GM04504 (cell line): ENCODE measurements around the gene TBX15.

Source experiments
- DNase-seq: peaks from one replicate; pipeline ENCODE4 v3.0.0-alpha.2; 2012; ENCODE audit warnings: low read depth

Gene TBX15

GRCh38 chr1:119001181-119002027 lies 13.3 kb upstream of the TBX15 start:
- no peak for DNase-seq

GRCh38 chr1:119000371-119001180 lies 12.4 kb upstream of the TBX15 start:
- no peak for DNase-seq

- no peak for DNase-seq
Measured at GRCh38 chr1:118999348-119000071, 11.4 kb upstream of the TBX15 start.

- DNase-seq, result no peak
Measured at GRCh38 chr1:118998171-118998570, 10.0 kb upstream of the TBX15 start.

GRCh38 chr1:118997225-118997624 lies 9.1 kb upstream of the TBX15 start:
- no peak for DNase-seq

- no peak for DNase-seq
Measured at GRCh38 chr1:118995312-118996016, 7.3 kb upstream of the TBX15 start.

GRCh38 chr1:118993700-118994026 lies 5.5 kb upstream of the TBX15 start:
- no peak for DNase-seq

- no peak for DNase-seq
Measured at GRCh38 chr1:118992868-118993699, 4.9 kb upstream of the TBX15 start.

GRCh38 chr1:118992237-118992825 lies 4.2 kb upstream of the TBX15 start:
- no peak for DNase-seq

GRCh38 chr1:118991448-118991847 lies 3.3 kb upstream of the TBX15 start:
- DNase-seq, result no peak

- DNase-seq, result no peak
Measured at GRCh38 chr1:118990513-118991152, 2.5 kb upstream of the TBX15 start.

- no peak for DNase-seq
Measured at GRCh38 chr1:118989878-118990378, 1.8 kb upstream of the TBX15 start.

- DNase-seq, result no peak
Measured at GRCh38 chr1:118989006-118989815, 1.1 kb upstream of the TBX15 start.

GRCh38 chr1:118987468-118988185 lies 516 bp downstream of the TBX15 start:
- no peak for DNase-seq

GRCh38 chr1:118986555-118987467 lies 1.3 kb downstream of the TBX15 start:
- no peak for DNase-seq

- no peak for DNase-seq
Measured at GRCh38 chr1:118985640-118986554, 2.2 kb downstream of the TBX15 start.
